Activated CD4-positive, CD25-positive, alpha-beta regulatory T cell treated with anti-CD3 and anti-CD28 coated beads, Interleukin-2, amount 50 U/mL, for 72 hours (primary cell): ENCODE data around the gene CACNB2.

ENCODE experiments used
- DNase-seq: peaks from one replicate; pipeline ENCODE4 v3.0.0; 2021

Gene CACNB2

GRCh38 chr10:18140149-18140956, at the start of gene CACNB2:
CACNB2 (plus strand) TSS chr10:18140424.
- DNase-seq: no peak

- DNase-seq: no peak
Observed at GRCh38 chr10:18094332-18094731, 45.9 kb upstream of the CACNB2 start.

- DNase-seq: no peak
Observed at GRCh38 chr10:18094793-18095192, 45.4 kb upstream of the CACNB2 start.

GRCh38 chr10:18097524-18097923, 42.7 kb upstream of the CACNB2 start:
- no peak for DNase-seq

- no peak for DNase-seq
Observed at GRCh38 chr10:18098201-18098600, 42.0 kb upstream of the CACNB2 start.

GRCh38 chr10:18099415-18099814, 40.8 kb upstream of the CACNB2 start:
- no peak for DNase-seq

GRCh38 chr10:18100669-18101068, 39.6 kb upstream of the CACNB2 start:
- DNase-seq: no peak

- no peak for DNase-seq
Observed at GRCh38 chr10:18102404-18102803, 37.8 kb upstream of the CACNB2 start.

GRCh38 chr10:18104223-18104872, 35.9 kb upstream of the CACNB2 start:
- peak; percentile 36 for DNase-seq

- DNase-seq: no peak
Observed at GRCh38 chr10:18109341-18109870, 30.8 kb upstream of the CACNB2 start.

GRCh38 chr10:18113881-18114280, 26.3 kb upstream of the CACNB2 start:
- no peak for DNase-seq

- no peak for DNase-seq
Observed at GRCh38 chr10:18117276-18117675, 22.9 kb upstream of the CACNB2 start.

- DNase-seq: no peak
Observed at GRCh38 chr10:18122753-18123152, 17.5 kb upstream of the CACNB2 start.

GRCh38 chr10:18133046-18133445, 7.2 kb upstream of the CACNB2 start:
- no peak for DNase-seq

- no peak for DNase-seq
Observed at GRCh38 chr10:18134509-18134908, 5.7 kb upstream of the CACNB2 start.

GRCh38 chr10:18134921-18135320, 5.3 kb upstream of the CACNB2 start:
- no peak for DNase-seq

GRCh38 chr10:18136073-18136791, 4.0 kb upstream of the CACNB2 start:
- DNase-seq: no peak

- no peak for DNase-seq
Observed at GRCh38 chr10:18137111-18137510, 3.1 kb upstream of the CACNB2 start.

- no peak for DNase-seq
Observed at GRCh38 chr10:18140957-18141845, 977 bp downstream of the CACNB2 start.

- DNase-seq: no peak
Observed at GRCh38 chr10:18142151-18142550, 1.9 kb downstream of the CACNB2 start.

- no peak for DNase-seq
Observed at GRCh38 chr10:18144396-18144795, 4.2 kb downstream of the CACNB2 start.

GRCh38 chr10:18144928-18145327, 4.7 kb downstream of the CACNB2 start:
- no peak for DNase-seq

- DNase-seq: no peak
Observed at GRCh38 chr10:18145652-18146051, 5.4 kb downstream of the CACNB2 start.
